ENCODE data around the gene NSUN3.
"Not testable (repeated sequence)": the region's sequence is repeated elsewhere in the genome, so short reads cannot be mapped to it uniquely, and the experiment has no call there.

DNA sequence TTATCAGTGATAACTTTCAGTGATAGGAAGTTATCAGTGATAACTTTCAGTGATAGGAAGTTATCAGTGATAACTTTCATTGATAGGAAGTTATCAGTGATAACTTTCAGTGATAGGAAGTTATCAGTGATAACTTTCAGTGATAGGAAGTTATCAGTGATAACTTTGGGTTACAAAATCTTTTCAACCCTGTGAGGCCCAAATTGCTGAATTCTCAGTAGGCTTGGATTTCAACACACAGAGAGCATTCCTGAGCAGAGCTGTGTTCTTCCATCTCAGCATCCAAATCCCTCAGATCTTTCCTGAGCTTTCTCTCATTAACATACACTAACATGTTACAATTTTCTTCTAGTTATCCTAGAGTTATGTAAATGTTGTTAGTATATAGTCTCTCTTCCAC is 47.4 kb downstream of the NSUN3 start:
- TF ChIP-seq, protein P1, sequence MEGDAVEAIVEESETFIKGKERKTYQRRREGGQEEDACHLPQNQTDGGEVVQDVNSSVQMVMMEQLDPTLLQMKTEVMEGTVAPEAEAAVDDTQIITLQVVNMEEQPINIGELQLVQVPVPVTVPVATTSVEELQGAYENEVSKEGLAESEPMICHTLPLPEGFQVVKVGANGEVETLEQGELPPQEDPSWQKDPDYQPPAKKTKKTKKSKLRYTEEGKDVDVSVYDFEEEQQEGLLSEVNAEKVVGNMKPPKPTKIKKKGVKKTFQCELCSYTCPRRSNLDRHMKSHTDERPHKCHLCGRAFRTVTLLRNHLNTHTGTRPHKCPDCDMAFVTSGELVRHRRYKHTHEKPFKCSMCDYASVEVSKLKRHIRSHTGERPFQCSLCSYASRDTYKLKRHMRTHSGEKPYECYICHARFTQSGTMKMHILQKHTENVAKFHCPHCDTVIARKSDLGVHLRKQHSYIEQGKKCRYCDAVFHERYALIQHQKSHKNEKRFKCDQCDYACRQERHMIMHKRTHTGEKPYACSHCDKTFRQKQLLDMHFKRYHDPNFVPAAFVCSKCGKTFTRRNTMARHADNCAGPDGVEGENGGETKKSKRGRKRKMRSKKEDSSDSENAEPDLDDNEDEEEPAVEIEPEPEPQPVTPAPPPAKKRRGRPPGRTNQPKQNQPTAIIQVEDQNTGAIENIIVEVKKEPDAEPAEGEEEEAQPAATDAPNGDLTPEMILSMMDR (IDR thresholded peaks at IDR 0.05; ENCODE audit: insufficient read depth, low read length, poor library complexity, severe bottlenecking), result not testable (repeated sequence)
- TF ChIP-seq EZH2phosphoT487 (conservative IDR thresholded peaks at IDR 0.05; ENCODE audit: low read length), result not testable (repeated sequence)
